GM21423 (cell line): ENCODE data around the gene GNB1L.

Experiments used
- ATAC-seq: cut with Tn5 transposase; IDR thresholded peaks from one replicate; pipeline ENCODE4 v1.9.1; 2021; ENCODE audit warnings: mild to moderate bottlenecking, moderate library complexity; ENCODE audit not compliant: unreplicated experiment

GNB1L gene

GRCh38 chr22:19825904-19826618, 28.6 kb downstream of the GNB1L start:
- no peak for ATAC-seq

GRCh38 chr22:19824926-19825339, 29.7 kb downstream of the GNB1L start:
- ATAC-seq = no peak

GRCh38 chr22:19824212-19824925, 30.3 kb downstream of the GNB1L start:
- ATAC-seq = no peak

GRCh38 chr22:19823902-19824211, 30.8 kb downstream of the GNB1L start:
- ATAC-seq = no peak

- no peak for ATAC-seq
Observed at GRCh38 chr22:19823191-19823901, 31.3 kb downstream of the GNB1L start.

GRCh38 chr22:19822301-19823117, 32.2 kb downstream of the GNB1L start:
- ATAC-seq = no peak

GRCh38 chr22:19821523-19822300, 33.0 kb downstream of the GNB1L start:
- ATAC-seq = no peak

GRCh38 chr22:19820880-19821522, 33.7 kb downstream of the GNB1L start:
- no peak for ATAC-seq

- ATAC-seq = no peak
Observed at GRCh38 chr22:19819911-19820879, 34.5 kb downstream of the GNB1L start.

- no peak for ATAC-seq
Observed at GRCh38 chr22:19819208-19819910, 35.3 kb downstream of the GNB1L start.

- no peak for ATAC-seq
Observed at GRCh38 chr22:19818324-19819207, 36.1 kb downstream of the GNB1L start.

GRCh38 chr22:19816372-19817119, 38.1 kb downstream of the GNB1L start:
- ATAC-seq = no peak

GRCh38 chr22:19815823-19816290, 38.8 kb downstream of the GNB1L start:
- ATAC-seq = no peak

- ATAC-seq = no peak
Observed at GRCh38 chr22:19815093-19815822, 39.4 kb downstream of the GNB1L start.

- no peak for ATAC-seq
Observed at GRCh38 chr22:19814428-19814827, 40.2 kb downstream of the GNB1L start.

GRCh38 chr22:19812910-19813309, 41.8 kb downstream of the GNB1L start:
- no peak for ATAC-seq
